A549 treated with AZD9567 at 1 μM for 4 hours (cell line): ENCODE results near the gene NBPF8. TPM values are rescaled to one million over a fixed set of nuclear protein-coding genes. Genes with fewer than 3 reads are reported as not detected.

Source experiments
- total RNA-seq: library from RNA; stranded (reverse); fragments of 200-300 nt; extraction: Qiagen RNA extraction; gene quantifications from 5 replicates; pipeline ENCODE4 v1.2.3, GENCODE V29; 2022; ENCODE audit not compliant: insufficient read depth

NBPF8 gene, protein sequence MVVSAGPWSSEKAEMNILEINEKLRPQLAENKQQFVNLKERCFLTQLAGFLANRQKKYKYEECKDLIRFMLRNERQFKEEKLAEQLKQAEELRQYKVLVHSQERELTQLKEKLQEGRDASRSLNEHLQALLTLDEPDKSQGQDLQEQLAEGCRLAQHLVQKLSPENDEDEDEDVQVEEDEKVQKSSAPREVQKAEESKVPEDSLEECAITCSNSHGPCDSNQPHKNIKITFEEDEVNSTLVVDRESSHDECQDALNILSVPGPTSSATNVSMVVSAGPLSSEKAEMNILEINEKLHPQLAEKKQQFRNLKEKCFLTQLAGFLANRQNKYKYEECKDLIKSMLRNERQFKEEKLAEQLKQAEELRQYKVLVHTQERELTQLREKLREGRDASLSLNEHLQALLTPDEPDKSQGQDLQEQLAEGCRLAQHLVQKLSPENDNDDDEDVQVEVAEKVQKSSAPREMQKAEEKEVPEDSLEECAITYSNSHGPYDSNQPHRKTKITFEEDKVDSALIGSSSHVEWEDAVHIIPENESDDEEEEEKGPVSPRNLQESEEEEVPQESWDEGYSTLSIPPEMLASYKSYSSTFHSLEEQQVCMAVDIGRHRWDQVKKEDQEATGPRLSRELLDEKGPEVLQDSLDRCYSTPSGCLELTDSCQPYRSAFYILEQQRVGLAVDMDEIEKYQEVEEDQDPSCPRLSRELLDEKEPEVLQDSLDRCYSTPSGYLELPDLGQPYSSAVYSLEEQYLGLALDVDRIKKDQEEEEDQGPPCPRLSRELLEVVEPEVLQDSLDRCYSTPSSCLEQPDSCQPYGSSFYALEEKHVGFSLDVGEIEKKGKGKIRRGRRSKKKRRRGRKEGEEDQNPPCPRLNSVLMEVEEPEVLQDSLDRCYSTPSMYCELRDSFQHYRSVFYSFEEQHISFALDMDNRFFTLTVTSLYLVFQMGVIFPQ
- 4.5 to 5.7 TPM (median 5.0 TPM) in 5 replicates for total RNA-seq

DNA sequence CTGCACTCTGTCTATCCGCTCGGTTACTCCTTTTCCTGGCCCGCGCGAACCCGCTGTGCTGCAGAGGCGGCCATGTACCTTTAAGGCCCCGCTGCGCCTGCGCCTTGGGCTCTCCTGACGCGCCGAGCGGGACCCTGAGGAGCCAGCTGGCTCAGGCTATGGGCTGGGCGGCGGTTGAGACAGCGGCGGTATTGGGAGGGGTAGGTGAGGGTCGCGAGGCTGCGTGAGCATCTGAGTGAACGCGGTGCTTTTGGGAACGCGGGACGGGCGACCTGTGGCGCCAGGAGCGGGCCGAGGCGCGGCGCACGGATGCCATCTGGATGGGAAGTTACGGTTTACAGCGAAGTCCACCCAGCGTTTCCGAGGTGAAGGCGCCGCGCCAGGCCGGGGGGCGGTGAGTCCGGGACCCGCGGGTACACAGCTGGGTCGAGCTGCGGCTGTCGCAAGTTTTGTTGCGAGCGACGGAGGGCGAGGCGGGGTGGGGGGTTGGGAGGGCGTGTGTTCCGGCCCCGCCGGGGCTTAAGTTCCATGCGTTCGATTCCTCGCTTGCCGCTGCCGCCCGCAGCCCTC is at the start of gene NBPF8:
NBPF8 (plus strand) TSS at position 125 of the 570 bp plus-strand sequence. CDS start 21,488 bp downstream, outside the sequence.

Other genes with a start within 250 kb of the NBPF8 start
- 6.8 to 9.6 TPM (median 8.1 TPM) in 5 replicates for gene SEC22B, start 238.5 kb upstream of the NBPF8 start, total RNA-seq